ENCODE results near the gene RAD51AP2. TPM values are rescaled to one million over a fixed set of nuclear protein-coding genes. Genes with fewer than 3 reads are reported as not detected.
"Not testable (repeated sequence)": the region's sequence is repeated elsewhere in the genome, so short reads cannot be mapped to it uniquely, and the experiment has no call there.

The RAD51AP2 gene
- total RNA-seq (not detected), total RNA-seq (0 reads per million in 2 donors)

DNA sequence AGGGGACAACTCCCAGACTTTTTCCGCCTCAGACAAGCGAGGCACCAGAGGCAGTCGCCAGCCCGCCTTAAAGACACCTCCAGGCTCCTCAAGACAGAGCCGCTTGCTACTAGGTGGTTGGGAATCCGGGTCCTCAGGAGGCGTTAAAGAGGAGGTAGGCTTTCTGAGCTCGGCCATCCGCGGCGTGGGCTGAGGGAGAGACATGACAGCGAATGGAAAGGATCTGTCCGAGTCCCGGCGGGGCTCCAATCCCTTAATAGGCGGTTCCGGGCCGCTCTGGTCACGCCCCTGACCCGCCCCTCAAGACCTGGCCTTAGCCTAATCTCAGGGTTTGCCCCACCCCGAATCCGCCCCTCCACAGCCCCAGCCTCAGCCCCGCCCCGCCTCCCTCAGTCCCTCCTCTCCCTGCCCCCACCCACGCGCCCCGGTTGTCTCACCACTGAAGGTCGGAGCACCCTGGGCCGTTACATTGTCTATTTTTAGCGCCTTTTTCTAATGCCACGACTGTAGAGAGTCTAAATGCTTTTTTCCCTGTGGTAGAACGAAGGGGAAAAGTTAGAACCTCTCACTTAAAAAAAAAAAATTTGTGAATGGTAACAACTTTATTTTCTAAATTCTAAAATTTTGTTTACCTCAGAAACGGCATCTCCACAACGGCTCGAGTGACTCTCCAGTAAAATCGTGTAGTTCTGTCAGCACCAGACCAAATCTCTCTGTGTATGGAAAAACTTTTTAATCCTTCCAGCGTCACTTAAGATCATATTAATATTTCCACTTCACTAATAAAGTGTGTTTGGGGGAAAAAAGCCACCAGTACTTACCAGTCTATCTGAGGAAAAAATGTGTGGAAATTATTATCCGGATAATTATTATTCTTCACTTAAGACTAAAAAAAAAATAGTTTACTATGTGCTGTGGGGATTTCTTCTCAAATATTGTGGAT, at the start of gene RAD51AP2:
RAD51AP2 (minus strand) TSS at position 229 of the 943 bp plus-strand sequence; CDS start at position 204, 25 bp downstream.
- peaks cover 9% of the 10 kb centered on the region for H3K27me3 Mint-ChIP-seq
- DNase-seq (no peak), ATAC-seq (peak; percentile 27)
- no peaks in the 10 kb centered on the region for H3K4me1 Mint-ChIP-seq
- H3K9me3 ChIP-seq (ENCODE audit: control insufficient read depth, low read length, poor library complexity, severe bottlenecking), result no peaks in the 10 kb centered on the region
- no peak within 1 kb of the TSS for H3K27ac Mint-ChIP-seq
- no peak within 1 kb of the TSS for H3K4me3 Mint-ChIP-seq
- H3K36me3 Mint-ChIP-seq (ENCODE audit: low read depth), result no peaks in the 10 kb centered on the region

DNA sequence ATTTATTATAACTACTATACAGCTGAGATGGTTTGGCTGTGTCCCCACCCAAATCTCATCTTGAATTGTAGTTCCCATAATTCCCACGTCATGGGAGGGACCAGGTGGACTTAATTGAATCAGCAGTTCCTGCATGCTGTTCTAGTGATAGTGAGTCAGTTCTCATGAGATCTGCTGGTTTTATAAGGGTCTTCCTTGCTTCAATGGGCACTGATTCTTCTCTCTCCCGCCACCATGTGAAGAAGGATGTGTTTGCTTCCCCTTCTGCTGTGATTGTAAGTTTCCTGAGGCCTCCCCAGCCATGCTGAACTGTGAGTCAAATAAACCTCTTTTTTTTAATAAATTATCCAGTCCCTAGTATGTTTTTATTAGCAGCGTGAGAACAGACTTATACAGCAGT, 47.5 kb upstream of the RAD51AP2 start:
- ATAC-seq; H3K4me3 Mint-ChIP-seq; H3K36me3 Mint-ChIP-seq (ENCODE audit: low read depth); H3K4me1 Mint-ChIP-seq; H3K9me3 ChIP-seq (ENCODE audit: control insufficient read depth, low read length, poor library complexity, severe bottlenecking); H3K27me3 Mint-ChIP-seq; H3K27ac Mint-ChIP-seq; DNase-seq: not testable (repeated sequence)

DNA sequence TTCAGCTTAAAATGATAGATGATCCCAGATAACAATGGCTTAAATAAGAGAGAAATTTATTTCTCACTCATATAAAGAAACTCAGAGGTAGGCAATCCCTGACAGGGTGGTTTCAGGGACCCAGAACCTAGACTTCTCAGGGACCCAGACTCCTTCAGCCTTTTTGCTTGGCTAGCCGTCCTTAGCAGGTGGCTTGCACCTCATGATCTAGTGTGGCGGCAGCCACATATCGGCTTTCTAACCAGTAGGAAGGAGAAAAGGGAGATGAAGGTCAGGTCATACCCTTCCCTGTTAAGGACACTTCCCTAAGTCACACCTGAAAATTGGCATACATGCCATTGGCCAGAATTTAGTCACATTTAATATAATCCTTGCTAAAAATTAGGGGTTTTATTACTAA, 40.6 kb upstream of the RAD51AP2 start:
- no peak for DNase-seq
- Mint-ChIP-seq H3K4me1 (no peaks in the 10 kb centered on the region), H3K27me3 (no peaks in the 10 kb centered on the region), H3K4me3 (no peak overlapping the region), H3K27ac (no peak overlapping the region), H3K36me3 (ENCODE audit: low read depth) (no peaks in the 10 kb centered on the region)
- no peaks in the 10 kb centered on the region for H3K9me3 ChIP-seq (ENCODE audit: control insufficient read depth, low read length, poor library complexity, severe bottlenecking)
- ATAC-seq, result no peak

DNA sequence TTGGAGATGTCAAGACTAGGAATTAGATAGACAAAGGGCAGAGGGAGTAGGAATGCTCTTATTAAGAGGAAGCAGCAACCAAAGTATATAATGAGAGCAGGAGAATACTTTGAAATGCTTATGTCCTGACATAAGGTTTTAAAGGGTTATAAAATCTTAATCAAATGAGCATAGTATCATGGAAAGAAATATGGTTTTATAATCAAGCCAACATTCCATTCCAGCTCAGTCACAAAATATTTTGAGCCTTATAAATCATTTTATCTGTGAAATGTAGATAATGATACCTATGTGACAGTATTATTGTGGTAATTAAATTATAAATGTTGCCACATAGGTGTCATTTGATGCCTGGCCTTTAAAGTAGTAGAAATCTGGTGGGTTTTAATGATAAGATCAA, 39.8 kb upstream of the RAD51AP2 start:
- Mint-ChIP-seq H3K4me1 (no peaks in the 10 kb centered on the region), H3K27me3 (no peaks in the 10 kb centered on the region), H3K36me3 (ENCODE audit: low read depth) (no peaks in the 10 kb centered on the region), H3K4me3 (no peak overlapping the region), H3K27ac (no peak overlapping the region)
- no peak for ATAC-seq
- DNase-seq, result no peak
- no peaks in the 10 kb centered on the region for H3K9me3 ChIP-seq (ENCODE audit: control insufficient read depth, low read length, poor library complexity, severe bottlenecking)

DNA sequence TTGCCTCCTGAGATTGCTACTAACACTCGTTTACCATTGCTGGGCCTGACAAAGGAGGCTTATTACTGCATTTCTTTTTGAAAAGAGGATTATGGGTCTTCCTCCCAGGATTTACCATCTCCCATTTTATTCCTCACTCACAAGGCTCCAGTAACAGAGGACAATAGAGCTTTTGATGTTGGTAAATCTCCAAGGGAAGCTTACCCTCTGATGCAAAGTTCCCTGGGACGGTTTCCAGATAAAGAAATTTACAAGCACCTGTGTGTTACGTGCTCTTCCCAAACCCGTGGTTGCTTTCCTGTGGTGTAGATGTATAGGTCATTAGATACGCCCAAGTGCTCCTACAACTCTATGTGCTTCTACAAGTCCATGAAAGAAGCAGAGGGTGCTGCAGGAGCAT, 39.4 kb upstream of the RAD51AP2 start:
- no peak overlapping the region for H3K4me3 Mint-ChIP-seq
- H3K4me1 Mint-ChIP-seq, result no peaks in the 10 kb centered on the region
- no peak for DNase-seq
- no peaks in the 10 kb centered on the region for H3K9me3 ChIP-seq (ENCODE audit: control insufficient read depth, low read length, poor library complexity, severe bottlenecking)
- no peaks in the 10 kb centered on the region for H3K36me3 Mint-ChIP-seq (ENCODE audit: low read depth)
- no peak for ATAC-seq
- H3K27me3 Mint-ChIP-seq, result no peaks in the 10 kb centered on the region
- H3K27ac Mint-ChIP-seq, result no peak overlapping the region

DNA sequence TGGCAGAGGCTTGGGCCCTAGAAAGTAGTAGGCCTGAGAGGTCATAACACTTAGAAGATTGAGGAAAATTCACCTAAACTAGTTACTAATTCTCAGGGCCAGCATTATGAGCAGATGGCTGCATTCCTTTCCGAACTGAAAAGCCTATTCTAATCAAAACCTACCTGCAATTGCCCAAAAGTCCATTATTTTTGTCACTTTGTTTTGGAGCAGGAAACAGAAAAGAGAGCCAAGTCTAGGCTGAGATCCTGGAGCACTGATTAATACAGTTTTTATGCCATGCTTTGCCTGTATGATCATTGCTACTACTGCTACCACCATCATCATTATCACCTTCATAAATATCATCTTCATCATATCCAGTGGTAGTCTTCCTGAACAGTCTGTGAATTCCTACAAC, 36.9 kb upstream of the RAD51AP2 start:
- H3K27ac Mint-ChIP-seq, result no peak overlapping the region
- peaks cover 9% of the 10 kb centered on the region for H3K27me3 Mint-ChIP-seq
- no peak for ATAC-seq
- DNase-seq, result no peak
- no peaks in the 10 kb centered on the region for H3K4me1 Mint-ChIP-seq
- no peaks in the 10 kb centered on the region for H3K9me3 ChIP-seq (ENCODE audit: control insufficient read depth, low read length, poor library complexity, severe bottlenecking)
- H3K36me3 Mint-ChIP-seq (ENCODE audit: low read depth), result no peaks in the 10 kb centered on the region
- H3K4me3 Mint-ChIP-seq, result no peak overlapping the region

DNA sequence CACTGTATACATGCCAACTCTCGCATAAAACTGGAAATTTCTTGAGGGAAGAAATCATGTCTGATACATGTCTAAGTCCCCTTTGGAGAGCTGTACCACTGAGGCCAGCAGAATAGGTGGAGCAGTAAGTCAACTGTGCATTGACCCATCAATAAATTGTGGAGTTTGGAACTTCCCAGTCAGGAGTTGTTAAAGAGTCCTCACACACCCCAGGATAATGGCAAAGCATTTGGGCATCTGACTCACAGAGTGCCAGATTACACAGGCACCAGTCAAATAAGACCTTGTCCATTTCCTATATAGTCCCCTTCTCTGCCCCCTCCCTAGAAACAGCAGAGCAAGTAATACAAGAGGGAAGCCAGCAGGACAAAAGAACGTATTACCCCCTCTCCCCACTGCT, 32.7 kb upstream of the RAD51AP2 start:
- Mint-ChIP-seq H3K4me1 (no peaks in the 10 kb centered on the region), H3K4me3 (no peak overlapping the region), H3K27ac (no peak overlapping the region), H3K27me3 (peaks cover 29% of the 10 kb centered on the region), H3K36me3 (ENCODE audit: low read depth) (no peaks in the 10 kb centered on the region)
- DNase-seq (no peak), ATAC-seq (no peak)
- H3K9me3 ChIP-seq (ENCODE audit: control insufficient read depth, low read length, poor library complexity, severe bottlenecking), result no peaks in the 10 kb centered on the region

DNA sequence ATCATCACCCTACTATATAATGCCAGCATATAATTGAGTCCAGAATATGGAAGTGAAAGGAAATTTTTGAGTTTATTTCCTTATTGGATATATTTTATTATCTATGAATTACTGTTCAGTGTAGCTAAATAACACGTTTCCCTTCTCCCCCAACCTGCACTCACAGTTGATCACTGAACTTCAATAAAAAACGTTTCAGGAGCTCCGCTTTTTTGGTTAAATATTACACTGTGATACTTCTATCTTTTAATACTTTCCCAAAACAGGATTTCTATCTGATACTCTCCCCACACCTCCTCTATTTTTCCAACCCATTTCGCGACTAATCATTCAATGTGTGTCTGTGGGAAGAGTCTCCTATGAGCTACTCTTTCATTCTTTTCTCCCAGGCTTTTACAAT, 29.5 kb upstream of the RAD51AP2 start:
- H3K36me3 Mint-ChIP-seq (ENCODE audit: low read depth), result no peaks in the 10 kb centered on the region
- DNase-seq, result no peak
- no peaks in the 10 kb centered on the region for H3K9me3 ChIP-seq (ENCODE audit: control insufficient read depth, low read length, poor library complexity, severe bottlenecking)
- no peak for ATAC-seq
- H3K27ac Mint-ChIP-seq, result no peak overlapping the region
- no peak overlapping the region for H3K4me3 Mint-ChIP-seq
- no peaks in the 10 kb centered on the region for H3K4me1 Mint-ChIP-seq
- peaks cover 42% of the 10 kb centered on the region for H3K27me3 Mint-ChIP-seq

DNA sequence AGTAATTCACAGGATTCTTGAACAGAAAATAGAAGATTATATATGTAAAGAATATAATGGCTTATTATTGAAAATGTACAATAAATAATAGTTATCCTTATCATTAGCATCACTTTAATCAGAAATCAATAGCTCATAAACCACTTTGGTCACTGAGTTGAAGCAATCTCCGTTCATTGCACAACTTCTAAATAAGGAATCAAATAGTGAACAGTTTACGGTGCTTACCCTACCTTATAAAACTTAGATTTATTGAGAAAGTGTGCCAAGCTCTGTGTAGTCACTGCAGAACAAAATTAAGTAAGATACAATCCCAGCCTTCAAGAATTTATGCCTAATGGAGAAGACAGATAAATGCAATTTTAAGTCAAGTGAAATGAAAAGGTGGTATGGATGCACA, 29.0 kb upstream of the RAD51AP2 start:
- Mint-ChIP-seq H3K4me3 (no peak overlapping the region), H3K4me1 (no peaks in the 10 kb centered on the region), H3K27ac (no peak overlapping the region), H3K27me3 (peaks cover 43% of the 10 kb centered on the region), H3K36me3 (ENCODE audit: low read depth) (no peaks in the 10 kb centered on the region)
- ATAC-seq, result no peak
- no peak for DNase-seq
- no peaks in the 10 kb centered on the region for H3K9me3 ChIP-seq (ENCODE audit: control insufficient read depth, low read length, poor library complexity, severe bottlenecking)

DNA sequence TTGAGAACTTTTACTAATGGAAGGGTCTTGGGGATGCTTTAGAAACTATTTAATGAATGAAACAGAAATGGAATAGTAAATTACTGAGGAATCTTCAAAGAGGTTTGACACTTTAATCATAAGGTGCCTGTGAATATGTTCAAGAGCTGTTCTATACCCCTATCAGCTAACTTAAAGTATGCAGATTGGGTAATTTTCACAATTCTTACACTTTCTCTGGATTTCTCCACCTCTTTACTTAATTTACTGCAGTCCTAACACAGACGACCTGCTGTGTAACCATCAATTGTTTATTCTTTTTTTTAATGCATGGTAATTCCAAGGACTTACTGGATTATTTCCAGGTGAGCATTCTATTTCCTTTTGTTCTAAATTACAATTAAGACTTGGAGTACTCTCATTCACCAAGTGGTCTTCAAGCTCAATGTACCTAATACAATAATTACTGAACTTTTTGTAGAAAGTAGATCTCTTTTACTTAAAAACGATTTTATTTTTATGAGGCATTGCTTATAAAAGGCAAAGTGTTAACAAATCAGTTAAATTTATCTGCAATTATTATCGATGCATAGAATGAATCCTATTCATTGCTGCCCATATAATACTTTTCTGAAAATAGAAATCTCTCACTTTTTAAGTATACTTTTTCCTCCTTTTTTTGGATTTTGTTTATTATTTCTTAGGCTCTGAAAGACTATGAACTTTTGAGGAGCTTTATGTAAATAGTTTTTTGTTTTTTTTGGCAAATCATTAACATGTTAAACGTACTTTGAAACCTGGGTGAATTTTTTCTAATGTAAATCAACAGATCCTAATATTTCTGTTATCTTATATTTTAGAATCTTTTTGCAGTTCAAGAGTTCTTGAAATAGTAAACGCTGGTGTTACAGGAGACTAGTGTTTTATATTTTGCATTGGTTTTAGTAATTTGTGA, 27.7 kb upstream of the RAD51AP2 start:
- H3K9me3 ChIP-seq (ENCODE audit: control insufficient read depth, low read length, poor library complexity, severe bottlenecking), result no peaks in the 10 kb centered on the region
- H3K36me3 Mint-ChIP-seq (ENCODE audit: low read depth), result no peaks in the 10 kb centered on the region
- H3K27ac Mint-ChIP-seq, result no peak overlapping the region
- DNase-seq (no peak), ATAC-seq (no peak)
- H3K4me1 Mint-ChIP-seq, result no peaks in the 10 kb centered on the region
- no peak overlapping the region for H3K4me3 Mint-ChIP-seq
- peaks cover 51% of the 10 kb centered on the region for H3K27me3 Mint-ChIP-seq

DNA sequence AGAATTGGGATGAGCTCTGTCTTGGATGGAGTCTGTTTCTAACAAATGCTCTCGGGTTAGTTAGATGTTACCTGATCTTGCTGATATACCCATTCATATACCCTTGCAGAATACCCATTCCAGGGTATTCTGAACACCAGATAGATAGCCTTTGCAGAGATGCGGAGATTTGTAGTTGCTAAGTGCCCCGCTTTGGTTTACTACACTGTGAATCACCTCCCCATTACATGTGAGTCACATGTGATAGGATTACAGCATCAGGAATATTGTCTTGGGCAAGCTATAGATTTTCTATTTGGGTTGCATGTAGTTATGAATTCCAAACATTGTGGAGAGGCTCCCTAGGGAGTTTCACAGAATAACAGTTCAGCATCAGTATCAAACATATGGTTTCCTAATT, 26.0 kb upstream of the RAD51AP2 start:
- no peak overlapping the region for H3K4me3 Mint-ChIP-seq
- no peaks in the 10 kb centered on the region for H3K36me3 Mint-ChIP-seq (ENCODE audit: low read depth)
- H3K27ac Mint-ChIP-seq, result no peak overlapping the region
- ATAC-seq, result no peak
- DNase-seq, result no peak
- no peaks in the 10 kb centered on the region for H3K9me3 ChIP-seq (ENCODE audit: control insufficient read depth, low read length, poor library complexity, severe bottlenecking)
- peaks cover 55% of the 10 kb centered on the region for H3K27me3 Mint-ChIP-seq
- H3K4me1 Mint-ChIP-seq, result no peaks in the 10 kb centered on the region

DNA sequence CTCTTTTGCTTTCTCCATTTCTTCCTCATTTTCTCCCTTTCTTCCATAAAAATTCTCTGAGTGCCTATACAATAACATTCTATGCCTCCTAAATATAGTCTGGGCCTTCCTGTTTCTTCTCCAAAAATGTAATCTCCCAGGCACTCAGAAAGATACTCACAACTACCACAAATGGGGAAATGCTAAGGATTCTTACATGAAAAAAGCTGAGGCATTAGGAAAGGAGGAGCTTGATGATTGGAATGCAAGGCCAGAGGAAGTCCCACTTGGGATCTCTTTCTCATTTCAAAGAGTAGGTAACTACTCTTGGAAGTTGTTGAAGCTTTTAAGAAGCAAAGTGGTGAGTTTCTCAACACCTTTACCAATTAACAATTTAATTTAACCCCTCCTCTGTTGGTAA, 25.6 kb upstream of the RAD51AP2 start:
- H3K4me3 Mint-ChIP-seq, result no peak overlapping the region
- H3K4me1 Mint-ChIP-seq, result no peaks in the 10 kb centered on the region
- H3K36me3 Mint-ChIP-seq (ENCODE audit: low read depth), result no peaks in the 10 kb centered on the region

DNA sequence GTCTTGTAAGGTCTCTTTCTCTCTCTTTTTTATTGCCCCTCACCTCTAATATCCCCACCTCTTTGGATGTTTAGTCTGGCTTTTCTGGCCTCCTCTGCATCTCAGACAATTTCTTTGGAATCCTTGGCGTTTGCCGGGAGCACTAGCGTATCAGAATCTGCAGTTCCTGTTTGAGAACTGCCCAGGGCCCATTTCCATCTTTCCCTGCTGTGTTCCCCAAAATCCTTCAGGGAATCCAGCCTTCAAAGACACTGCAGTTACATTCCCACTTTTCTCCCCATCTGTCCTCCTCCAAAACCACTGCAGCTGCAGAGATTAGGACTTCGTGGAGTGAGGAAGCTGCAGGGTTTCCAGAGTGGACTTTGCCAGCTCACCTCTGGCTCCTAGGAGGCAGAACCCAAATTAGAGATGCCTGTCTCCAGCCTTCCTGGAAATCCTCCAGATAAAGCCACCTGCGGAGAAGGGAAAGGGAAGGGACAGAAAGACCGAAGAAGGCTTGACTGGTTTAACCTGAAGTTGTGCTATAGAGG, 25.0 kb upstream of the RAD51AP2 start:
- no peaks in the 10 kb centered on the region for H3K9me3 ChIP-seq (ENCODE audit: control insufficient read depth, low read length, poor library complexity, severe bottlenecking)
- DNase-seq, result no peak
- Mint-ChIP-seq H3K27ac (no peak overlapping the region), H3K36me3 (ENCODE audit: low read depth) (no peaks in the 10 kb centered on the region), H3K4me1 (peaks cover 3% of the 10 kb centered on the region), H3K4me3 (no peak overlapping the region), H3K27me3 (peaks cover 51% of the 10 kb centered on the region)
- ATAC-seq, result no peak

More for the DNA sequence above, 25.6 kb upstream of the RAD51AP2 start:
- Mint-ChIP-seq H3K27me3 (peaks cover 52% of the 10 kb centered on the region), H3K27ac (no peak overlapping the region)
- no peak for DNase-seq
- ATAC-seq, result no peak
- H3K9me3 ChIP-seq (ENCODE audit: control insufficient read depth, low read length, poor library complexity, severe bottlenecking), result no peaks in the 10 kb centered on the region

All from T-helper 17 cell (primary cell).